ENCODE results near the gene POU2F1. TPM values are rescaled to one million over a fixed set of nuclear protein-coding genes. Genes with fewer than 3 reads are reported as not detected.

POU2F1 gene
- total and polyA plus RNA-seq, 4 donors, result 1.1 to 28.6 (median 13.7) TPM

GRCh38 chr1:167456524-167456923 is 235.8 kb downstream of the POU2F1 start:
- no peaks in the 10 kb centered on the region for H3K36me3 ChIP-seq (ENCODE audit: control insufficient read depth in 1 of 2, insufficient read depth in 2 of 2, low read length in 1 of 2)
- intact Hi-C loops (cut with DNase I), result no loop called here
- no peaks in the 10 kb centered on the region for H3K4me1 ChIP-seq (ENCODE audit: control insufficient read depth in 1 of 2, insufficient read depth in 2 of 2, low read length in 2 of 2)
- DNase-seq, result no peak
- 95 to 97% methylated on average over 5 of the region's 5 CpGs for WGBS, 2 donors
- no peaks in the 10 kb centered on the region for H3K9me3 ChIP-seq (ENCODE audit: control insufficient read depth, low read length)
- no peaks in the 10 kb centered on the region for H3K27me3 ChIP-seq (ENCODE audit: control insufficient read depth in 1 of 2, insufficient read depth in 2 of 2, low read length in 1 of 2)
- ATAC-seq (ENCODE audit: low FRiP score), result no peak
- H3K27ac ChIP-seq (ENCODE audit: low read depth in 1 of 2, low read length in 2 of 2), result no peak overlapping the region
- H3K4me3 ChIP-seq (ENCODE audit: low read length in 2 of 2), result no peak overlapping the region

- WGBS, 2 donors, result 88 to 91% methylated on average over 8 of the region's 8 CpGs
- Histone ChIP-seq H3K9me3 (ENCODE audit: control insufficient read depth, low read length) (no peaks in the 10 kb centered on the region), H3K27me3 (ENCODE audit: control insufficient read depth in 1 of 2, insufficient read depth in 2 of 2, low read length in 1 of 2) (no peaks in the 10 kb centered on the region), H3K27ac (ENCODE audit: low read depth in 1 of 2, low read length in 2 of 2) (no peak overlapping the region), H3K36me3 (ENCODE audit: control insufficient read depth in 1 of 2, insufficient read depth in 2 of 2, low read length in 1 of 2) (no peaks in the 10 kb centered on the region), H3K4me1 (ENCODE audit: control insufficient read depth in 1 of 2, insufficient read depth in 2 of 2, low read length in 2 of 2) (no peaks in the 10 kb centered on the region), H3K4me3 (ENCODE audit: low read length in 2 of 2) (no peak overlapping the region)
- ATAC-seq (ENCODE audit: low FRiP score), result no peak
- DNase-seq, result no peak
- intact Hi-C loops (cut with DNase I), result no loop called here
These were observed 236.2 kb downstream of the POU2F1 start for GRCh38 chr1:167456926-167457325.

GRCh38 chr1:167457936-167458584 is 237.4 kb downstream of the POU2F1 start:
- intact Hi-C loops (cut with DNase I), result no loop called here
- no peak overlapping the region for H3K4me3 ChIP-seq (ENCODE audit: low read length in 2 of 2)
- no peaks in the 10 kb centered on the region for H3K9me3 ChIP-seq (ENCODE audit: control insufficient read depth, low read length)
- no peaks in the 10 kb centered on the region for H3K36me3 ChIP-seq (ENCODE audit: control insufficient read depth in 1 of 2, insufficient read depth in 2 of 2, low read length in 1 of 2)
- H3K4me1 ChIP-seq (ENCODE audit: control insufficient read depth in 1 of 2, insufficient read depth in 2 of 2, low read length in 2 of 2), result no peaks in the 10 kb centered on the region
- ATAC-seq (ENCODE audit: low FRiP score) (no peak), DNase-seq (no peak)
- WGBS, 2 donors, result 81 to 84% methylated on average over 11 of the region's 11 CpGs
- no peaks in the 10 kb centered on the region for H3K27me3 ChIP-seq (ENCODE audit: control insufficient read depth in 1 of 2, insufficient read depth in 2 of 2, low read length in 1 of 2)
- no peak overlapping the region for H3K27ac ChIP-seq (ENCODE audit: low read depth in 1 of 2, low read length in 2 of 2)

- intact Hi-C loops (cut with DNase I), result no loop called here
- no peaks in the 10 kb centered on the region for H3K36me3 ChIP-seq (ENCODE audit: control insufficient read depth in 1 of 2, insufficient read depth in 2 of 2, low read length in 1 of 2)
- ATAC-seq (ENCODE audit: low FRiP score), result no peak
These were observed 240.2 kb downstream of the POU2F1 start for GRCh38 chr1:167460836-167461235.

GRCh38 chr1:167462341-167462740 is 241.7 kb downstream of the POU2F1 start:
- H3K4me1 ChIP-seq (ENCODE audit: control insufficient read depth in 1 of 2, insufficient read depth in 2 of 2, low read length in 2 of 2), result no peaks in the 10 kb centered on the region
- DNase-seq, result peak in 1 of 2 donors; percentile 60
- H3K4me3 ChIP-seq (ENCODE audit: low read length in 2 of 2), result no peak overlapping the region
- no peaks in the 10 kb centered on the region for H3K36me3 ChIP-seq (ENCODE audit: control insufficient read depth in 1 of 2, insufficient read depth in 2 of 2, low read length in 1 of 2)
- intact Hi-C loops (cut with DNase I), result no loop called here
- no peak overlapping the region for H3K27ac ChIP-seq (ENCODE audit: low read depth in 1 of 2, low read length in 2 of 2)
- no peak for ATAC-seq (ENCODE audit: low FRiP score)
- no peaks in the 10 kb centered on the region for H3K9me3 ChIP-seq (ENCODE audit: control insufficient read depth, low read length)
- WGBS, 2 donors, result 90 to 94% methylated on average over 8 of the region's 8 CpGs
- no peaks in the 10 kb centered on the region for H3K27me3 ChIP-seq (ENCODE audit: control insufficient read depth in 1 of 2, insufficient read depth in 2 of 2, low read length in 1 of 2)

More at GRCh38 chr1:167460836-167461235, 240.2 kb downstream of the POU2F1 start:
- WGBS, 2 donors, result 93 to 94% methylated on average over 14 of the region's 14 CpGs
- H3K27me3 ChIP-seq (ENCODE audit: control insufficient read depth in 1 of 2, insufficient read depth in 2 of 2, low read length in 1 of 2), result no peaks in the 10 kb centered on the region
- no peak for DNase-seq
- no peak overlapping the region for H3K4me3 ChIP-seq (ENCODE audit: low read length in 2 of 2)
- no peaks in the 10 kb centered on the region for H3K9me3 ChIP-seq (ENCODE audit: control insufficient read depth, low read length)
- H3K27ac ChIP-seq (ENCODE audit: low read depth in 1 of 2, low read length in 2 of 2), result no peak overlapping the region
- H3K4me1 ChIP-seq (ENCODE audit: control insufficient read depth in 1 of 2, insufficient read depth in 2 of 2, low read length in 2 of 2), result no peaks in the 10 kb centered on the region

- H3K9me3 ChIP-seq (ENCODE audit: control insufficient read depth, low read length), result no peaks in the 10 kb centered on the region
- H3K4me3 ChIP-seq (ENCODE audit: low read length in 2 of 2), result no peak overlapping the region
- no peak overlapping the region for H3K27ac ChIP-seq (ENCODE audit: low read depth in 1 of 2, low read length in 2 of 2)
- DNase-seq (peak in 1 of 2 donors; percentile 37), ATAC-seq (ENCODE audit: low FRiP score) (no peak)
- no peaks in the 10 kb centered on the region for H3K4me1 ChIP-seq (ENCODE audit: control insufficient read depth in 1 of 2, insufficient read depth in 2 of 2, low read length in 2 of 2)
- H3K27me3 ChIP-seq (ENCODE audit: control insufficient read depth in 1 of 2, insufficient read depth in 2 of 2, low read length in 1 of 2), result no peaks in the 10 kb centered on the region
- intact Hi-C loops (cut with DNase I), result no loop called here
- no peaks in the 10 kb centered on the region for H3K36me3 ChIP-seq (ENCODE audit: control insufficient read depth in 1 of 2, insufficient read depth in 2 of 2, low read length in 1 of 2)
- WGBS, 2 donors, result 80 to 83% methylated on average over 4 of the region's 4 CpGs
These were observed 242.4 kb downstream of the POU2F1 start for GRCh38 chr1:167463080-167463479.

- Histone ChIP-seq H3K27me3 (ENCODE audit: control insufficient read depth in 1 of 2, insufficient read depth in 2 of 2, low read length in 1 of 2) (no peaks in the 10 kb centered on the region), H3K4me3 (ENCODE audit: low read length in 2 of 2) (no peak overlapping the region), H3K4me1 (ENCODE audit: control insufficient read depth in 1 of 2, insufficient read depth in 2 of 2, low read length in 2 of 2) (no peaks in the 10 kb centered on the region), H3K36me3 (ENCODE audit: control insufficient read depth in 1 of 2, insufficient read depth in 2 of 2, low read length in 1 of 2) (no peaks in the 10 kb centered on the region), H3K27ac (ENCODE audit: low read depth in 1 of 2, low read length in 2 of 2) (no peak overlapping the region), H3K9me3 (ENCODE audit: control insufficient read depth, low read length) (no peaks in the 10 kb centered on the region)
- WGBS, 2 donors, result 80 to 82% methylated on average over 6 of the region's 6 CpGs
- ATAC-seq (ENCODE audit: low FRiP score) (no peak), DNase-seq (no peak)
- intact Hi-C loops (cut with DNase I), result no loop called here
These were observed 243.3 kb downstream of the POU2F1 start for GRCh38 chr1:167463875-167464575.

- 88 to 93% methylated on average over 2 of the region's 2 CpGs for WGBS, 2 donors
- no peaks in the 10 kb centered on the region for H3K27me3 ChIP-seq (ENCODE audit: control insufficient read depth in 1 of 2, insufficient read depth in 2 of 2, low read length in 1 of 2)
- DNase-seq (no peak), ATAC-seq (ENCODE audit: low FRiP score) (no peak)
- intact Hi-C loops (cut with DNase I), result no loop called here
- H3K4me1 ChIP-seq (ENCODE audit: control insufficient read depth in 1 of 2, insufficient read depth in 2 of 2, low read length in 2 of 2), result no peaks in the 10 kb centered on the region
- H3K9me3 ChIP-seq (ENCODE audit: control insufficient read depth, low read length), result no peaks in the 10 kb centered on the region
- no peak overlapping the region for H3K27ac ChIP-seq (ENCODE audit: low read depth in 1 of 2, low read length in 2 of 2)
- H3K4me3 ChIP-seq (ENCODE audit: low read length in 2 of 2), result no peak overlapping the region
- no peaks in the 10 kb centered on the region for H3K36me3 ChIP-seq (ENCODE audit: control insufficient read depth in 1 of 2, insufficient read depth in 2 of 2, low read length in 1 of 2)
These were observed 244.3 kb downstream of the POU2F1 start for GRCh38 chr1:167465018-167465417.

- no peaks in the 10 kb centered on the region for H3K4me1 ChIP-seq (ENCODE audit: control insufficient read depth in 1 of 2, insufficient read depth in 2 of 2, low read length in 2 of 2)
- no peaks in the 10 kb centered on the region for H3K9me3 ChIP-seq (ENCODE audit: control insufficient read depth, low read length)
- no peak for DNase-seq
- WGBS, 2 donors, result 26 to 40% methylated on average over 1 of the region's 1 CpG
- H3K36me3 ChIP-seq (ENCODE audit: control insufficient read depth in 1 of 2, insufficient read depth in 2 of 2, low read length in 1 of 2), result no peaks in the 10 kb centered on the region
- intact Hi-C loops (cut with DNase I), result no loop called here
- ATAC-seq (ENCODE audit: low FRiP score), result no peak
- H3K27ac ChIP-seq (ENCODE audit: low read depth in 1 of 2, low read length in 2 of 2), result no peak overlapping the region
- no peaks in the 10 kb centered on the region for H3K27me3 ChIP-seq (ENCODE audit: control insufficient read depth in 1 of 2, insufficient read depth in 2 of 2, low read length in 1 of 2)
- no peak overlapping the region for H3K4me3 ChIP-seq (ENCODE audit: low read length in 2 of 2)
These were observed 245.1 kb downstream of the POU2F1 start for GRCh38 chr1:167465743-167466142.

Data from aorta (tissue), 5 donors.